EH (cell line): ENCODE results near the gene TBC1D14.

ENCODE experiments used
- DNase-seq: peaks from one replicate; pipeline ENCODE4 v3.0.0-alpha.2; 2015; ENCODE audit warnings: low read depth

TBC1D14 gene

DNA sequence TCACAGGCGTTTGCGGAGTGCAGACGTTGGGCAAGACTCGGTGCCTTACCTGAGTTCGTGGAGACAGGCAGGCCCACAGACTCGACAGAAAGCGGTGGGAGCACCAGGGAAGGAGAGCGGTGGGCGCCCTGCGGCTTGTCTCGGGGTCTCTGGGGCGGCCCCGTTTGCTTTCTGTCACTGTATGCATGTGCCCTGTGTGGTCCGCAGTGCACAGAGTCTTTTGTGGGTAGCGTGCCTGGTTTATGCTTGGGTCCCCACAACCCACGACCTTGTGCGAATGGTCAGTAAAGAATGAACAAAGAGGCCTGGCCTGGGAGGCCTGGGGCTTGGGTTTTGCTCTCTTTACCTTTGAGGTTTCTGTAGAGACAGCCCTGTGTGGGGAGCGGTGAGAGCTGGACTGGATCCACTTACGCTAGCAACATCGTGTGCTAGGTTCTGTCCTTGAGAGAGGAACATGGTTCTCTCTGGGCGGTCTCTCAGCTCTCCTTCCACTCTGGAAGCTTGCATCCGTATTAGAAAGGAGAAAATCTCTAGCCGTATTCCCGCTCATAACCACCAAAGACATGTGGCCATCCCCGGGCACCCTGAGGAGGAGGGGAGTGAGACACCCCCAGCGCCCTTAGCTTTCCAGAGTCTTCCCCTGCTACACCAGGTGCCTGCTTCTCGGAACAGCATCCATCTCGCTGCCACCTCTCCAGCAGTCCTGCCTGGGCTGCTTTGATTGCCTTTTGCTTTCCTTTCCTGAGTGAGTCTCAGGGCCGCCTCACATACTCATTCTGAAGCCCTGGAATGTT lies 134.7 kb downstream of the TBC1D14 start:
- peak; percentile 25 for DNase-seq

DNA sequence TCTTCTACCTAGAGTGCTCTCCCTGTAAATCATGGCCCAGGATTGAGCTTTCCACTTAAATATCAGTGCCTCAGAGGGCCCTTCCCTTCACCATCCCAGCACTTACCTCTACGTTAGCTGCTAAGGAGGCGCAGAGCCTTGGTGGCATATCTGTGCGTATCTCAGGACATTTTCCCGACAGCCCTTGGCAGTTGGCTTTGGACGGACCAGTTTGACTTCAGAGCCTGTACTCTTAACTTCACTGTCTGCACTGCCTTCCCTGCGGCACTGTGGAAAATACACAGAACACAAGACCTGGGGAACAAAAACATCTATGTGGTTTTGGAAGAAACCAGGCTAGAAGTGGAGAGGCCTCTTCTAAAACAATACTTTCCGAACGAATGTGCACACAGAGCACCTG lies 135.9 kb downstream of the TBC1D14 start:
- no peak for DNase-seq

GRCh38 chr4:7045961-7046921 lies 136.6 kb downstream of the TBC1D14 start:
- DNase-seq, result no peak

DNA sequence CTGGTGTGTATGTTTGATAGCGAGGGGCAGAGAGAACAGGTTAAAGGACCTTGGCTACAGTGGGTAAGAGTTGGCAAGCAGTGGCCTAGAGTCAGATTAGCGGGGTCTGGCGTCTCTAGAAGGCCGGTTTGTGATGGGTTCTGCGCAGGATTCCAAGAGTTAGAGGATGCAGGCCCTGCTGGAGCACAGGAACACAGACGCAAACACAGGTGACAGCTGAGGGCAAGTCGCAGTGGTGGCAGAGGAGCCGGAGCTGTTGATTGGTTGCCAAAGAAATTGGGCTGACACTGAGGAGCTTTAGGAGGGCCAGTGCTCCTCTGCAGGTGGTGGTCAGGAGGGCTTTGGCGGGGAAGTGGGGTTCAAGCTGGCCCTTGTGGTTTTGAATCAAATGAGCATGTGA lies 137.3 kb downstream of the TBC1D14 start:
- no peak for DNase-seq

GRCh38 chr4:7048642-7049041 lies 139.0 kb downstream of the TBC1D14 start:
- no peak for DNase-seq

DNA sequence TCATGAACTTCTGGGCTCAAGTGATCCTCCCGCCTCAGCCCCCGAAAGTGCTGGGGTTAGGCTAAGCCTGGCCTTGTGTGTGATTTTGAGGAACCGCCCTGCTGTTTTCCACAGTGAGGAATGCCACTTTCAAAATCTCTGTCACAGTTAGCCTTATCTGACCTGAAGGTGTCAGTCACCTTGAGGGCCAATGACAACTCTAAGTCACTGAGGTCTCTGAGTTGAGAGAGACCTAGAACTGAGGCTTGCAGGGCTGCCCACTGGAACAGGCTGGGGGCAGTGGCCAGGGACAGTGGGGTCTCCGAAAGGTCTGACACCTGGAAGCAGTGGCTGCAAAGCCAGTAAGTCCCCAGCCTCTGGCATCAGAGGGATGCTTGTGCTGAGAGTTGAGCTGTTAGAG lies 139.7 kb downstream of the TBC1D14 start:
- no peak for DNase-seq

GRCh38 chr4:7049739-7050138 lies 140.1 kb downstream of the TBC1D14 start:
- DNase-seq, result no peak

DNA sequence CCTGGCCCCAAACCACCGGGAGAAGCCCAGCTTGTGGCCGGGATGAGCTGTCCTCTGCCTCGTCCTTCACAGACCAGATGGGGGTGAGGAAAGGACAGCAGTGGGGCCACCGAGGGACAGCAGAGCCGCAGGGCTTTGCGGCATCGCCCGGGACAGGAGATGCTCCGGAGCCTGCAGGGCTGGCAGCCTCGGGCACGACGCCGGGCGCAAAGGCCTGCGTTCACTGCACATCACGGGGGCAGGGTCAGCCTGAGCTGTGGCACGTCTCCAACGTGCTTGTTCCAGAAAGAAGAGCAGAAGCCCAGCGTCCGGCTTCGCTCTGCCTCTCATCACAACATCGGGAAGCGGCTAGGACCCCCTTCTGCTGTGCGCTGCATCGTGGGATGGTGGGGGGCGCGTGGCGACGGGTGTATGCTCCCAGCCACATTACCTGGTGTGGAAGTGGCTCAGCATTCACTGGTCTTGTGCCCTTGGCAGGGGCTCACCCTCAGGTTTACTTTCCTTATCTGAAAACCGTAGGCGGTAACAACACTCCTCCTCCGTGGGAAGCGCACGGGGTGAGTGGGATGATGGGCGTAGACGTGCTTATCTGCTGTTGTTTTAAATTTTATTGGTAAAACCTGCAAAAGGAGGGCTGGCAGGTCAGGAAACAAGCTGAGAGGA lies 141.0 kb downstream of the TBC1D14 start:
- no peak for DNase-seq

DNA sequence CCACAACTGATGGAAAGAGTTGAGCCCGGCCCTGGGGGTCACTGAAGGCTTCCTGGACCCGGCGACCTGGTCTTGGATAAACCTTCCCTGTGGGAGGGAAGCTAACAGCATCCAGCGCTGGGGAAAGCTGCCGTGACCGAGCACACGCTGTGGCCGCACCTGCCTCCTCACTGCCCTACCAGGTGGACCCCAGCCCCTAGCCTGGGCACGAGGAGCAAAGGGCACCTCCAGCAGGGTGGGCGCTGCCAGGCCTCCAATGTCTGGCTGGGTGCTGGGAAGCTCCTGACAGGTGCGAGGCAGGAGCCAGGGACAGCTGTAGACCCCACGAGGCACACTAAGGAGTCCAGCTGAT lies 141.5 kb downstream of the TBC1D14 start:
- no peak for DNase-seq

- no peak for DNase-seq
Observed at GRCh38 chr4:7051905-7052304, 142.3 kb downstream of the TBC1D14 start.

- DNase-seq, result no peak
Observed at GRCh38 chr4:7052313-7052712, 142.7 kb downstream of the TBC1D14 start.

DNA sequence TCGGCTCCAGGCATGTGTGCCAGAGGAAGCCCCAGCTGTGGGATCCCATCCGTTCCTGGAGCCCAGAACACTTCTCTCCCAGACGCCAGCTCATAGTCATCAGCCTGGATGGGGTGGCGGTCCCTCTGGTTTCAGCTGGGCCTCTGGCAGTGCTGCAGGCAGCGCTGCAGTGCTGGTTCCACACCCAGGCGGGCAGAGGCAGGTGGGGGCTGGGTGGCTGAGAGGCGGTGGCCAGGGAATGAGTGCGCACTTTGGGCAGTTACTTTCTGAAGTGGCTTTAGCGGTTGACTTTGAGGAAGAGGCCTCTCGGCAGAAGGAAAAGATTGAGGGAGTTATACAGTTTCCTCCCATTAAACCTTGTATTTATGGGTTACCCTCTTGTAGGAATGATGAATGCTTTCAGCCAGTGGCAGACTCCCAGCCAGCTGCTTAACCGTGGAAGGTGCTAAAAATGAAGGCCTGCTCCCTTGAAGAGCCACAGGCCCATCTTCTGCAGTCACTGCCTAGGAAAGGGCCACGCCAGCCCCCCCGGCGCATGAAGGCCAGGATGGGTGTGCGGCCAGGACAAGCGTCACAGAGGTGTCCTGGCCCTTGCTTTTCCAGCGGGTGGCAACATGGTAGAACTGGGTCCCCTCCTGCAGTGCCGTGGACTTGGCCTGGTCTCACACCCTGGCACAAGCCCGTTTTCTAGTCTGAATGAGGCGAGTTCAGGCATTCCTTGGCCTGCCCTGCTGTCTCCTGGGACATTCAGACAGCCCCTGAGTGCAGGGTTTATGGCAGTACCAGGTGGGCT lies 143.5 kb downstream of the TBC1D14 start:
- peak; percentile 28 for DNase-seq

DNA sequence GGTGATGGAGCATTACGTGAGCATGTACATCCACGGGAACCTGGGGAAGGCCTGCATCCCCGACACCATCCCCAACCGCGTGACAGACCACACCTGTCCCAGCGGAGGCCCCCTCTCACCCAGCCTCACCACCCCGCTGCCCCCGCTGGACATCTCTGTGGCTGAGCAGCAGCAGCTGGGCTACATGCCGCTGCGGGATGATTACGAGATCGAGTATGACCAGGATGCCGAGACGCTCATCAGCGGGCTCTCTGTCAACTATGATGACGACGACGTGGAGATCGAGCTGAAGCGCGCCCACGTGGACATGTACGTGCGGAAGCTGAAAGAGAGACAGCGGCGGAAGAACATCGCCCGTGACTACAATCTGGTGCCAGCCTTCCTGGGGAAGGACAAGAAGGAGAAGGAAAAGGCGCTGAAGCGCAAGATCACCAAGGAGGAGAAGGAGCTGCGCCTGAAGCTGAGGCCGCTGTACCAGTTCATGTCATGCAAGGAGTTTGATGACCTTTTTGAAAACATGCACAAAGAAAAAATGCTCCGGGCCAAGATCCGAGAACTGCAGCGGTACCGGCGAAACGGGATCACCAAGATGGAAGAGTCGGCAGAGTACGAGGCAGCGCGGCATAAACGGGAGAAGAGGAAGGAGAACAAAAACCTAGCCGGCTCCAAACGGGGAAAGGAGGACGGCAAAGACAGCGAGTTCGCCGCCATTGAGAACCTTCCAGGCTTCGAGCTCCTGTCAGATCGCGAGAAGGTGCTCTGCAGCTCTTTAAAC lies 144.7 kb downstream of the TBC1D14 start:
- no peak for DNase-seq

GRCh38 chr4:7055111-7055989 lies 145.7 kb downstream of the TBC1D14 start:
- peak; percentile 67 for DNase-seq

DNA sequence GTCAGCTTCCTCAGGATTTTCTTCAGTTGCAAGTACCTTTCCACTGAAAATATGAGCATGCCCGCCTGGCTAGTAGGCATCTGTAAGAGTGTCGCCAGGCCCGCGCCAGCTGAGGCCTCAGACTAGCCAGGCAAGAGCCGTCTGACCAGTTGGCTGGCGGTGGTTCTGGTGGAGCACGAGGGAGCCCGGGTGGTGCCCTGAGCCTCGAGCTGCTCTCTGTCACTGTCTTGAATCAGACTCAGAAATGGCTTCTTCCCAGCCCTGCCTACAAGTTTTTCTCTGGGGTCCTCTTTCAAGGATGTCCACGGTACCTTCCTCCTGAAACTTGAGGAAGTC lies 146.3 kb downstream of the TBC1D14 start:
- DNase-seq, result no peak

- DNase-seq, result no peak
Observed at GRCh38 chr4:7058792-7059191, 149.2 kb downstream of the TBC1D14 start.

GRCh38 chr4:7059662-7060061 lies 150.0 kb downstream of the TBC1D14 start:
- DNase-seq, result no peak

- DNase-seq, result no peak
Observed at GRCh38 chr4:7060346-7061150, 150.9 kb downstream of the TBC1D14 start.

GRCh38 chr4:7061815-7062214 lies 152.2 kb downstream of the TBC1D14 start:
- no peak for DNase-seq
